Neural cell (in vitro differentiated cells): ENCODE measurements around the gene TMEM184B. TPM values are rescaled to one million over a fixed set of nuclear protein-coding genes. Genes with fewer than 3 reads are reported as not detected.

Source experiments
- H2AFZ ChIP-seq: fragments of 200-600, 300-800 bp; sonication (generic), shearing (Covaris generic); 2 replicates; pipeline ENCODE4 v1.6.0; 2014; ENCODE audit warnings: low read depth, mild to moderate bottlenecking, antibody characterized with exemption, low read length, moderate library complexity
- H3F3A ChIP-seq: fragments of 200-600 bp; shearing (Covaris generic); 2 replicates; pipeline ENCODE4 v1.6.1; 2016; ENCODE audit warnings: mild to moderate bottlenecking, moderate library complexity, mixed read lengths, antibody characterized with exemption, low read length; ENCODE audit not compliant: insufficient read depth, poor library complexity, severe bottlenecking
- H3K27ac ChIP-seq: fragments of 200-600, 300-800 bp; sonication (generic), shearing (Covaris generic); 2 replicates; pipeline ENCODE4 v1.5.1; 2014; ENCODE audit warnings: mild to moderate bottlenecking, low read length, moderate library complexity
- H3K27me3 ChIP-seq: fragments of 300-800, 200-600 bp; sonication (generic), shearing (Covaris generic); 2 replicates; pipeline ENCODE4 v1.6.0; 2014; ENCODE audit warnings: mild to moderate bottlenecking, low read depth, low read length, moderate library complexity; ENCODE audit not compliant: insufficient read depth
- H3K36me3 ChIP-seq: fragments of 300-800, 200-600 bp; sonication (generic), shearing (Covaris generic); 2 replicates; pipeline ENCODE4 v1.5.1; 2014; ENCODE audit warnings: mild to moderate bottlenecking, antibody characterized with exemption, low read length, moderate library complexity; ENCODE audit not compliant: insufficient read depth
- H3K4me2 ChIP-seq: fragments of 300-800, 200-600 bp; sonication (generic), shearing (Covaris generic); 2 replicates; pipeline ENCODE4 v1.6.0; 2014; ENCODE audit warnings: mild to moderate bottlenecking, low read length
- H3K4me3 ChIP-seq: fragments of 300-800, 200-600 bp; sonication (generic), shearing (Covaris generic); 2 replicates; pipeline ENCODE4 v1.5.1; 2014; ENCODE audit warnings: mild to moderate bottlenecking, low read length, moderate library complexity
- H3K79me2 ChIP-seq: fragments of 200-600 bp; shearing (Covaris generic); replicated peaks from 2 replicates; pipeline ENCODE4 v1.6.0; 2014; ENCODE audit warnings: mild to moderate bottlenecking, low read length, moderate library complexity; ENCODE audit not compliant: insufficient read depth
- H3K9ac ChIP-seq: fragments of 300-800, 200-600 bp; sonication (generic), shearing (Covaris generic); 2 replicates; pipeline ENCODE4 v1.6.1; 2016; ENCODE audit warnings: mild to moderate bottlenecking, low read length, mixed read lengths
- H3K9me2 ChIP-seq: fragments of 200-600 bp; shearing (Covaris generic); 2 replicates; pipeline ENCODE4 v1.6.1; 2016; ENCODE audit warnings: mild to moderate bottlenecking, low read length, mixed read lengths; ENCODE audit not compliant: insufficient read depth
- H3K9me3 ChIP-seq: fragments of 200-600, 300-800 bp; sonication (generic), shearing (Covaris generic); 2 replicates; pipeline ENCODE4 v1.6.1; 2016; ENCODE audit warnings: mild to moderate bottlenecking, mixed run types, low read length, moderate library complexity, mixed read lengths
- H4K20me1 ChIP-seq: fragments of 200-600 bp; shearing (Covaris generic); 2 replicates; pipeline ENCODE4 v1.6.1; 2016; ENCODE audit warnings: mild to moderate bottlenecking, mixed run types; ENCODE audit not compliant: insufficient read depth
- EP300 ChIP-seq: fragments of 450-650 bp; conservative IDR thresholded peaks from 2 replicates; pipeline ENCODE4 v1.6.1; 2014; ENCODE audit warnings: antibody characterized with exemption, mild to moderate bottlenecking, moderate library complexity; ENCODE audit not compliant: poor library complexity, severe bottlenecking
- EZH2 ChIP-seq: fragments of 200-600, 300-800 bp; shearing (Covaris generic), sonication (generic); IDR thresholded peaks from 2 replicates; pipeline ENCODE4 v1.6.1; 2014; ENCODE audit warnings: antibody characterized with exemption, low read length, borderline replicate concordance, mild to moderate bottlenecking; ENCODE audit not compliant: insufficient read depth, poor library complexity, severe bottlenecking
- MXI1 ChIP-seq: fragments of 450-650 bp; conservative IDR thresholded peaks from 2 replicates; pipeline ENCODE4 v1.6.1; 2014; ENCODE audit warnings: antibody characterized with exemption, mild to moderate bottlenecking; ENCODE audit not compliant: poor library complexity, severe bottlenecking
- POLR2AphosphoS5 ChIP-seq: IDR thresholded peaks from 2 replicates; pipeline ENCODE4 v1.6.1; 2012
- RAD21 ChIP-seq: fragments of 450-650 bp; conservative IDR thresholded peaks from 2 replicates; pipeline ENCODE4 v1.6.1; 2014; ENCODE audit warnings: antibody characterized with exemption, mild to moderate bottlenecking, moderate library complexity
- SMC3 ChIP-seq: fragments of 450-650 bp; conservative IDR thresholded peaks from 2 replicates; pipeline ENCODE4 v1.6.1; 2014; ENCODE audit warnings: antibody characterized with exemption, mild to moderate bottlenecking, moderate library complexity; ENCODE audit not compliant: poor library complexity
- TAF1 ChIP-seq: IDR thresholded peaks from 2 replicates; pipeline ENCODE4 v1.6.1; 2012; ENCODE audit warnings: low read depth
- polyA plus RNA-seq: library from polyadenylated mRNA; depleted of rRNA; stranded (reverse); fragments of >200 nt; gene quantifications from 2 replicates; pipeline ENCODE4 v1.2.3, GENCODE V29; 2014
- TF ChIP-seq, protein P1 (sequence below): fragments of 450-650 bp; IDR thresholded peaks from 2 replicates; pipeline ENCODE4 v1.5.1; 2014; ENCODE audit warnings: antibody characterized with exemption, mild to moderate bottlenecking, moderate library complexity; ENCODE audit not compliant: poor library complexity, severe bottlenecking
- TF ChIP-seq, protein P2 (sequence below): IDR thresholded peaks from 2 replicates; pipeline ENCODE4 v1.6.1; 2012; ENCODE audit warnings: borderline replicate concordance

The TMEM184B gene
- polyA plus RNA-seq, 1 donor from 2014 or later = 19.7 TPM

DNA sequence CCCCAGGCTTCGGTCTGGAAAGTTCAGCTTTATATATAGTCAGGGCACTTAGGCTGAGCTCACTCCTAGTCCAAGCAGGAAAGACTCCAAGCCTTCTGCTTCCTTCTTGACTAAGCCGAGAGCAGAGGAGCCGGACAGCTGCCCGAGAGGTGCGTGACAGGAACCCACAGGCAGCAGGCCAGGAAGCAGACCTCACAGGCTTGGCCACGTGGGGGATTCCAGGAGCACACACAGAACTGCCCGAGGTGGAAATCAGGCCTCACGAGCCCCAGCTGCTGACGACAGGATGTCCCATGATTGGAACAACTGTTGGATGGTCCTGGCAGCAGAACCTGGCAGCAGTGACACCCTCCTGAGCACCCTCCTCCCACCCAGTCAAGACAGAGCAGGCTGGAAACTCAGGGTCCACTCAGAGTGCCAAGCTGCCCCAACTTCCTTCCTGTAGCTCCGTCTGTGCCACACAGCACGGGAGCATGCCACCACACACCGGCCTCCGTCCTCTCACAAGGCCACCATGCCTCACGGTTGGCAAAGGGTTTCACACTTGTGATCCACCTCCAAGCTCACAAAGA lies 96.6 kb downstream of the TMEM184B start:
- H3K9me3 ChIP-seq = no peaks in the 10 kb centered on the region
- no peaks in the 10 kb centered on the region for H3F3A ChIP-seq
- H3K27me3 ChIP-seq = no peaks in the 10 kb centered on the region
- TF ChIP-seq SMC3 (no peak), EP300 (no peak), EZH2 (no peak)
- H3K9ac ChIP-seq = no peak overlapping the region
- H3K27ac ChIP-seq = no peak overlapping the region
- H3K9me2 ChIP-seq = no peaks in the 10 kb centered on the region
- H4K20me1 ChIP-seq = no peaks in the 10 kb centered on the region
- no peaks in the 10 kb centered on the region for H3K36me3 ChIP-seq
- H3K4me2 ChIP-seq = no peak overlapping the region
- no peak overlapping the region for H3K4me3 ChIP-seq
- peaks cover 3% of the 10 kb centered on the region for H3K79me2 ChIP-seq
- H2AFZ ChIP-seq = no peak overlapping the region

DNA sequence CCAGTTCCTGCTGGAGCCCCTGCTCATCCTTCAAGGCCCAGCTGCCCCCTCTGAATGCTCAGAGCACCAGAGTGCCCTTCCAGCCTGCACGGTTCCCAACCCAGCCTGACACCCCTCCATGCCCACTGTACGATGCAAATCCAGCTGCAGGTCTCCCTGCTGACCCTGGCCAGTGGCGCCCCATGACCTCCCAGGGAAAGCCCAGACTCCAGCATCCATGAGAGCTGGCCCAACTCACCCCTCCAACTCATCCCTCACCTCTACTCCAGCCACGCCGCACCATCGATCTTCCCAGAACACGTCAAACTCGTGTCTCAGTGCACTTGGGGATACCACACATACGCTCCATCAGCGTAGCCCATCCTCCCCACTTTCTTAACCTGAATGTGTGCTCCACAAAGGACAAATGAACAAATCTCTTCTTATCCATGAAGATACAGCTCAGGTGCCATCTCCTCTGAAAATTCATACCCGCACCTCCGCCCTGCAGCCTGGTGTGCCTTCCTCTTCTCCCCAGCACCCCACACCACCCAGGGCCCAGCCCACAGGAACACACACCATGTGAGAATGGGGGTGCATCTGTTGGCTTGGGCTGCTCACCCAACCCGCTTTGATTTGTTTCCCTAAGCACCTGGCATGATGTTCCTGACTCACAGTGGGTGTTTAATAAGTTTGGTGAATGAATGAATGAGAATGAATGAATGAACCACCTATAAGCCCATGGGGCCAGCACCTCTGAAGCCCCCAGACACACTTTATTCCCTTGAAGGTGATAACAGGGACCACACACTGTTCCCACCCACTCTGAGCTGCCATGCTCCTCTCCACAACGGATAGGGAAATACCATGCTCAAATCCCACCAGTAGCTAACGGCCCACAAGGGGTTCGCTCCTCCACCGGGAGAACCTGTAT lies 97.3 kb downstream of the TMEM184B start:
- Histone ChIP-seq H3K27ac (no peak overlapping the region), H3K9ac (no peak overlapping the region), H3K9me2 (no peaks in the 10 kb centered on the region), H3K4me2 (no peak overlapping the region), H3K4me3 (no peak overlapping the region), H3K36me3 (no peaks in the 10 kb centered on the region), H3K79me2 (no peaks in the 10 kb centered on the region), H3F3A (no peaks in the 10 kb centered on the region), H3K9me3 (no peaks in the 10 kb centered on the region), H2AFZ (no peak overlapping the region), H3K27me3 (no peaks in the 10 kb centered on the region), H4K20me1 (no peaks in the 10 kb centered on the region)
- TF ChIP-seq RAD21 (no peak), EP300 (no peak), SMC3 (no peak), MXI1 (no peak), POLR2AphosphoS5 (no peak), TAF1 (no peak)
- TF ChIP-seq, protein P1, sequence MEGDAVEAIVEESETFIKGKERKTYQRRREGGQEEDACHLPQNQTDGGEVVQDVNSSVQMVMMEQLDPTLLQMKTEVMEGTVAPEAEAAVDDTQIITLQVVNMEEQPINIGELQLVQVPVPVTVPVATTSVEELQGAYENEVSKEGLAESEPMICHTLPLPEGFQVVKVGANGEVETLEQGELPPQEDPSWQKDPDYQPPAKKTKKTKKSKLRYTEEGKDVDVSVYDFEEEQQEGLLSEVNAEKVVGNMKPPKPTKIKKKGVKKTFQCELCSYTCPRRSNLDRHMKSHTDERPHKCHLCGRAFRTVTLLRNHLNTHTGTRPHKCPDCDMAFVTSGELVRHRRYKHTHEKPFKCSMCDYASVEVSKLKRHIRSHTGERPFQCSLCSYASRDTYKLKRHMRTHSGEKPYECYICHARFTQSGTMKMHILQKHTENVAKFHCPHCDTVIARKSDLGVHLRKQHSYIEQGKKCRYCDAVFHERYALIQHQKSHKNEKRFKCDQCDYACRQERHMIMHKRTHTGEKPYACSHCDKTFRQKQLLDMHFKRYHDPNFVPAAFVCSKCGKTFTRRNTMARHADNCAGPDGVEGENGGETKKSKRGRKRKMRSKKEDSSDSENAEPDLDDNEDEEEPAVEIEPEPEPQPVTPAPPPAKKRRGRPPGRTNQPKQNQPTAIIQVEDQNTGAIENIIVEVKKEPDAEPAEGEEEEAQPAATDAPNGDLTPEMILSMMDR = no peak

DNA sequence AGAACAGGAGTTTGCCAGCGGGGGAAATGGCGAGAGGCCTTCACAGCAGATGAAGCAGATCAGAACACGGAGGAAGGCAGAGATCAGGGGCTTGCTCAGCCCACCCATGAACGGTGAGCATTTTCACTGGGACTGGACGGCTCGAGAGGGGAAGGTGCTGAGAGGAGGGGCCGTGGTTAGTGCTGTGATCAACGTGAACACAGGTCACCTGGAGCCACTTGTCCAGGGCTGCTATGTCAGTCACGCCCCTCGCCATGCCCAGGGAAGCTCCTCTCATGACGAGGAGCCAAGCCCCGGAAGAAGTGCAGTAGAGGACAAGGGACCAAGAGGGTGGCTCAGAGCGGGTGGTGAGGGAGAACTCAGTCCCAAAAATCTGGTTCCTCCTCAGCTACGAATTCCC lies 98.2 kb downstream of the TMEM184B start:
- H3K9me2 ChIP-seq = no peaks in the 10 kb centered on the region
- no peak overlapping the region for H3K9ac ChIP-seq
- H3K36me3 ChIP-seq = no peaks in the 10 kb centered on the region
- H3K9me3 ChIP-seq = no peaks in the 10 kb centered on the region
- H3K27me3 ChIP-seq = no peaks in the 10 kb centered on the region
- H3F3A ChIP-seq = no peaks in the 10 kb centered on the region
- H3K4me2 ChIP-seq = no peak overlapping the region
- no peak overlapping the region for H3K4me3 ChIP-seq
- no peak overlapping the region for H3K27ac ChIP-seq
- no peaks in the 10 kb centered on the region for H4K20me1 ChIP-seq
- H3K79me2 ChIP-seq = no peaks in the 10 kb centered on the region
- no peak overlapping the region for H2AFZ ChIP-seq
- TF ChIP-seq EZH2 = no peak
- no peak for TF ChIP-seq MXI1
- TF ChIP-seq SMC3 = no peak
- TF ChIP-seq POLR2AphosphoS5 = no peak
- TF ChIP-seq, protein P1 = no peak
- no peak for TF ChIP-seq TAF1
- no peak for TF ChIP-seq RAD21
- TF ChIP-seq, protein P2, sequence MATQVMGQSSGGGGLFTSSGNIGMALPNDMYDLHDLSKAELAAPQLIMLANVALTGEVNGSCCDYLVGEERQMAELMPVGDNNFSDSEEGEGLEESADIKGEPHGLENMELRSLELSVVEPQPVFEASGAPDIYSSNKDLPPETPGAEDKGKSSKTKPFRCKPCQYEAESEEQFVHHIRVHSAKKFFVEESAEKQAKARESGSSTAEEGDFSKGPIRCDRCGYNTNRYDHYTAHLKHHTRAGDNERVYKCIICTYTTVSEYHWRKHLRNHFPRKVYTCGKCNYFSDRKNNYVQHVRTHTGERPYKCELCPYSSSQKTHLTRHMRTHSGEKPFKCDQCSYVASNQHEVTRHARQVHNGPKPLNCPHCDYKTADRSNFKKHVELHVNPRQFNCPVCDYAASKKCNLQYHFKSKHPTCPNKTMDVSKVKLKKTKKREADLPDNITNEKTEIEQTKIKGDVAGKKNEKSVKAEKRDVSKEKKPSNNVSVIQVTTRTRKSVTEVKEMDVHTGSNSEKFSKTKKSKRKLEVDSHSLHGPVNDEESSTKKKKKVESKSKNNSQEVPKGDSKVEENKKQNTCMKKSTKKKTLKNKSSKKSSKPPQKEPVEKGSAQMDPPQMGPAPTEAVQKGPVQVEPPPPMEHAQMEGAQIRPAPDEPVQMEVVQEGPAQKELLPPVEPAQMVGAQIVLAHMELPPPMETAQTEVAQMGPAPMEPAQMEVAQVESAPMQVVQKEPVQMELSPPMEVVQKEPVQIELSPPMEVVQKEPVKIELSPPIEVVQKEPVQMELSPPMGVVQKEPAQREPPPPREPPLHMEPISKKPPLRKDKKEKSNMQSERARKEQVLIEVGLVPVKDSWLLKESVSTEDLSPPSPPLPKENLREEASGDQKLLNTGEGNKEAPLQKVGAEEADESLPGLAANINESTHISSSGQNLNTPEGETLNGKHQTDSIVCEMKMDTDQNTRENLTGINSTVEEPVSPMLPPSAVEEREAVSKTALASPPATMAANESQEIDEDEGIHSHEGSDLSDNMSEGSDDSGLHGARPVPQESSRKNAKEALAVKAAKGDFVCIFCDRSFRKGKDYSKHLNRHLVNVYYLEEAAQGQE = no peak
- no peak for TF ChIP-seq EP300
